H9 (cell line): ENCODE measurements around the gene WFS1. TPM values are rescaled to one million over a fixed set of nuclear protein-coding genes. Genes with fewer than 3 reads are reported as not detected.

Source experiments
- DNase-seq: peaks from one replicate; pipeline ENCODE4 v3.0.0-alpha.2; 2017
- H2AFZ ChIP-seq: one replicate; pipeline ENCODE4 v1.6.1; 2013; ENCODE audit warnings: mild to moderate bottlenecking, low read length, control low read depth, moderate library complexity
- H2AK5ac ChIP-seq: 2 replicates; pipeline ENCODE4 v1.6.1; 2013; ENCODE audit warnings: low read length, control low read depth, mixed read lengths; ENCODE audit not compliant: insufficient read length
- H2BK120ac ChIP-seq: one replicate; pipeline ENCODE4 v1.6.1; 2013; ENCODE audit warnings: low read depth, mild to moderate bottlenecking, low read length, control low read depth, inconsistent platforms; ENCODE audit not compliant: poor library complexity, severe bottlenecking
- H2BK12ac ChIP-seq: 2 replicates; pipeline ENCODE4 v1.6.1; 2013; ENCODE audit warnings: low read length, control low read depth, mixed read lengths, low read depth; ENCODE audit not compliant: insufficient read length
- H2BK15ac ChIP-seq: 2 replicates; pipeline ENCODE4 v1.6.1; 2013; ENCODE audit warnings: low read depth, low read length, control low read depth
- H2BK20ac ChIP-seq: one replicate; pipeline ENCODE4 v1.6.1; 2013; ENCODE audit warnings: low read depth, mild to moderate bottlenecking, low read length, control low read depth, inconsistent platforms; ENCODE audit not compliant: poor library complexity, severe bottlenecking
- H2BK5ac ChIP-seq: 2 replicates; pipeline ENCODE4 v1.6.1; 2013; ENCODE audit warnings: low read length, control low read depth, mixed read lengths; ENCODE audit not compliant: insufficient read length
- H3K14ac ChIP-seq: 2 replicates; pipeline ENCODE4 v1.6.1; 2013; ENCODE audit warnings: low read length, control low read depth; ENCODE audit not compliant: insufficient read depth
- H3K18ac ChIP-seq: 2 replicates; pipeline ENCODE4 v1.6.1; 2013; ENCODE audit warnings: low read depth, mild to moderate bottlenecking, mixed read lengths, low read length, control low read depth; ENCODE audit not compliant: insufficient read length
- H3K23ac ChIP-seq: 2 replicates; pipeline ENCODE4 v1.6.1; 2013; ENCODE audit warnings: low read length, control low read depth, mixed read lengths, low read depth; ENCODE audit not compliant: insufficient read length
- H3K23me2 ChIP-seq: 2 replicates; pipeline ENCODE4 v1.6.1; 2013; ENCODE audit warnings: low read depth, mild to moderate bottlenecking, mixed read lengths, low read length, control low read depth; ENCODE audit not compliant: insufficient read length, poor library complexity, severe bottlenecking
- H3K27ac ChIP-seq: 2 replicates; pipeline ENCODE4 v1.5.1; 2013; ENCODE audit warnings: low read length, control low read depth, mixed read lengths, low read depth; ENCODE audit not compliant: insufficient read length
- H3K27me3 ChIP-seq: 2 replicates; pipeline ENCODE4 v1.6.1; 2013; ENCODE audit warnings: low read length, control low read depth, inconsistent platforms; ENCODE audit not compliant: insufficient read depth
- H3K4ac ChIP-seq: 2 replicates; pipeline ENCODE4 v1.6.1; 2013; ENCODE audit warnings: low read depth, mild to moderate bottlenecking, control low read depth, inconsistent platforms, low read length, moderate library complexity
- H3K4me1 ChIP-seq: 2 replicates; pipeline ENCODE4 v1.6.1; 2013; ENCODE audit warnings: low read length, control low read depth, inconsistent platforms; ENCODE audit not compliant: insufficient read depth
- H3K4me2 ChIP-seq: 2 replicates; pipeline ENCODE4 v1.6.1; 2013; ENCODE audit warnings: low read length, control low read depth, mixed read lengths; ENCODE audit not compliant: insufficient read length, insufficient read depth
- H3K56ac ChIP-seq: 2 replicates; pipeline ENCODE4 v1.6.1; 2013; ENCODE audit warnings: low read depth, mild to moderate bottlenecking, mixed read lengths, low read length, control low read depth; ENCODE audit not compliant: insufficient read length
- H3K79me1 ChIP-seq: 2 replicates; pipeline ENCODE4 v1.6.1; 2013; ENCODE audit warnings: low read depth, mild to moderate bottlenecking, moderate library complexity, low read length, control low read depth, inconsistent platforms; ENCODE audit not compliant: insufficient read depth, poor library complexity, severe bottlenecking
- H3K79me2 ChIP-seq: 2 replicates; pipeline ENCODE4 v1.6.1; 2013; ENCODE audit warnings: low read length, control low read depth, inconsistent platforms; ENCODE audit not compliant: insufficient read depth
- H3K9ac ChIP-seq: 2 replicates; pipeline ENCODE4 v1.6.1; 2013; ENCODE audit warnings: low read length, control low read depth, mixed read lengths; ENCODE audit not compliant: insufficient read length; ENCODE audit errors: extremely low read depth
- H3K9me3 ChIP-seq: one replicate; pipeline ENCODE4 v1.6.1; 2013; ENCODE audit warnings: low read depth, low read length, inconsistent platforms; ENCODE audit not compliant: control insufficient read depth
- H3T11ph ChIP-seq: one replicate; pipeline ENCODE4 v1.6.1; 2013; ENCODE audit warnings: mild to moderate bottlenecking, low read length, control low read depth, inconsistent platforms
- H4K20me1 ChIP-seq: one replicate; pipeline ENCODE4 v1.6.1; 2013; ENCODE audit not compliant: control insufficient read depth, insufficient read length, insufficient read depth
- H4K5ac ChIP-seq: 2 replicates; pipeline ENCODE4 v1.6.1; 2013; ENCODE audit warnings: low read depth, mild to moderate bottlenecking, mixed read lengths, low read length, control low read depth; ENCODE audit not compliant: insufficient read length
- H4K8ac ChIP-seq: replicated peaks from 2 replicates; pipeline ENCODE4 v1.6.1; 2013; ENCODE audit warnings: low read length, control low read depth, mixed read lengths, low read depth; ENCODE audit not compliant: insufficient read length
- H4K91ac ChIP-seq: 2 replicates; pipeline ENCODE4 v1.6.1; 2013; ENCODE audit warnings: low read depth, mild to moderate bottlenecking, moderate library complexity, mixed read lengths, low read length, control low read depth; ENCODE audit not compliant: insufficient read length
- H3K27ac Mint-ChIP-seq, 3 experiments: 2 replicates in 2 of 3; 3 replicates in 1 of 3; pipeline ENCODE4 v1.8.0; 2020 to 2021; ENCODE audit warnings: mixed read lengths in 3 of 3, mild to moderate bottlenecking in 1 of 3, moderate library complexity in 1 of 3
- H3K27me3 Mint-ChIP-seq: 2 replicates; pipeline ENCODE4 v1.8.0; 2021; ENCODE audit warnings: low read depth, mild to moderate bottlenecking, moderate library complexity, mixed read lengths
- H3K36me3 Mint-ChIP-seq, 3 experiments: 2 replicates in 2 of 3; 3 replicates in 1 of 3; pipeline ENCODE4 v1.8.0; 2020 to 2021; ENCODE audit warnings: low read depth in 3 of 3, mixed read lengths in 3 of 3; ENCODE audit not compliant: insufficient read depth in 1 of 3
- H3K4me1 Mint-ChIP-seq, 2 experiments: 2 replicates each; pipeline ENCODE4 v1.8.0; 2020; ENCODE audit warnings: mixed read lengths in 2 of 2
- H3K4me3 Mint-ChIP-seq, 2 experiments: 2 replicates in 1 of 2; 3 replicates in 1 of 2; pipeline ENCODE4 v1.8.0; 2020 to 2021; ENCODE audit warnings: mild to moderate bottlenecking in 2 of 2, mixed read lengths in 2 of 2, moderate library complexity in 1 of 2
- H3K9me3 Mint-ChIP-seq, 2 experiments: 2 replicates in 1 of 2; 3 replicates in 1 of 2; pipeline ENCODE4 v1.8.0; 2020; ENCODE audit warnings: mild to moderate bottlenecking in 2 of 2, mixed read lengths in 2 of 2, moderate library complexity in 1 of 2
- WGBS: extraction: QIAGEN DNeasy Blood & Tissue Kit; methylation state at CpG from one replicate; pipeline ENCODE4 v1.1.7; 2013; ENCODE audit warnings: missing lambda C conversion rate, low lambda C conversion rate, mixed read lengths; ENCODE audit not compliant: insufficient read length; ENCODE audit errors: extremely low coverage; 5-methylcytosine and 5-hydroxymethylcytosine counted together
- total RNA-seq: library from RNA; stranded (reverse); gene quantifications from 2 replicates; pipeline ENCODE4 v1.2.1, GENCODE V29; 2021
- TF ChIP-seq, protein P1 (sequence below): fragments of 200-600 bp; sonication (generic); conservative IDR thresholded peaks from 3 replicates; pipeline ENCODE4 v1.8.0; 2021; ENCODE audit warnings: antibody characterized with exemption, mild to moderate bottlenecking

WFS1 gene
- total RNA-seq, 1 experiment from 2014 or later = 18.9 TPM

GRCh38 chr4:6298852-6299251 lies 29.2 kb downstream of the WFS1 start:
- H3K79me2 ChIP-seq = no peaks in the 10 kb centered on the region
- no peaks in the 10 kb centered on the region for H3K23me2 ChIP-seq
- H2AK5ac ChIP-seq = no peak overlapping the region
- no peak overlapping the region for H4K91ac ChIP-seq
- no peak overlapping the region for H2BK5ac ChIP-seq
- H2BK20ac ChIP-seq = no peak overlapping the region
- no peaks in the 10 kb centered on the region for H4K20me1 ChIP-seq
- no peak overlapping the region for H3K56ac ChIP-seq
- DNase-seq = no peak
- H3K4ac ChIP-seq = no peak overlapping the region
- WGBS = no CpG with 5 or more reads among the region's 6 CpGs
- H2BK120ac ChIP-seq = no peak overlapping the region
- no peak overlapping the region for H3K4me2 ChIP-seq
- Mint-ChIP-seq H3K27ac (no peak overlapping the region), H3K27me3 (no peaks in the 10 kb centered on the region), H3K4me3 (no peak overlapping the region), H3K9me3 (no peaks in the 10 kb centered on the region; a peak in 1 of 5 replicates), H3K4me1 (no peaks in the 10 kb centered on the region), H3K36me3 (peaks cover 33 to 54% (median 47%) of the 10 kb centered on the region in 3 experiments; a peak in 6 of 7 replicates)
- H3T11ph ChIP-seq = no peak overlapping the region
- H3K27me3 ChIP-seq = no peaks in the 10 kb centered on the region
- H3K9me3 ChIP-seq = no peaks in the 10 kb centered on the region
- H4K8ac ChIP-seq = no peak overlapping the region
- H2BK15ac ChIP-seq = no peak overlapping the region
- no peak overlapping the region for H3K27ac ChIP-seq
- H4K5ac ChIP-seq = no peak overlapping the region
- no peak overlapping the region for H3K23ac ChIP-seq
- no peak overlapping the region for H3K9ac ChIP-seq
- no peaks in the 10 kb centered on the region for H3K4me1 ChIP-seq
- no peak overlapping the region for H2AFZ ChIP-seq
- H2BK12ac ChIP-seq = no peak overlapping the region
- H3K14ac ChIP-seq = no peak overlapping the region; the same call in 1 of the 2 replicates
- H3K18ac ChIP-seq = no peak overlapping the region
- TF ChIP-seq, protein P1, sequence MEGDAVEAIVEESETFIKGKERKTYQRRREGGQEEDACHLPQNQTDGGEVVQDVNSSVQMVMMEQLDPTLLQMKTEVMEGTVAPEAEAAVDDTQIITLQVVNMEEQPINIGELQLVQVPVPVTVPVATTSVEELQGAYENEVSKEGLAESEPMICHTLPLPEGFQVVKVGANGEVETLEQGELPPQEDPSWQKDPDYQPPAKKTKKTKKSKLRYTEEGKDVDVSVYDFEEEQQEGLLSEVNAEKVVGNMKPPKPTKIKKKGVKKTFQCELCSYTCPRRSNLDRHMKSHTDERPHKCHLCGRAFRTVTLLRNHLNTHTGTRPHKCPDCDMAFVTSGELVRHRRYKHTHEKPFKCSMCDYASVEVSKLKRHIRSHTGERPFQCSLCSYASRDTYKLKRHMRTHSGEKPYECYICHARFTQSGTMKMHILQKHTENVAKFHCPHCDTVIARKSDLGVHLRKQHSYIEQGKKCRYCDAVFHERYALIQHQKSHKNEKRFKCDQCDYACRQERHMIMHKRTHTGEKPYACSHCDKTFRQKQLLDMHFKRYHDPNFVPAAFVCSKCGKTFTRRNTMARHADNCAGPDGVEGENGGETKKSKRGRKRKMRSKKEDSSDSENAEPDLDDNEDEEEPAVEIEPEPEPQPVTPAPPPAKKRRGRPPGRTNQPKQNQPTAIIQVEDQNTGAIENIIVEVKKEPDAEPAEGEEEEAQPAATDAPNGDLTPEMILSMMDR = no peak
- no peaks in the 10 kb centered on the region for H3K79me1 ChIP-seq
